A549 (cell line): Measurements from ENCODE around the gene MZF1. TPM values are rescaled to one million over a fixed set of nuclear protein-coding genes. Genes with fewer than 3 reads are reported as not detected.

Experiments used
- ATAC-seq, 2 experiments: fragments of 200-7000 bp in 1 of 2; fragments of >200 bp in 1 of 2; cut with Nextera tagmentation in 1 of 2; cut with Tn5 transposase in 1 of 2; 3 replicates each; pipeline versions ENCODE4 v1.8.0 to v1.9.1; 2018 to 2020; ENCODE audit warnings: mild to moderate bottlenecking in 1 of 2, moderate library complexity in 1 of 2
- CTCF ChIA-PET: fragments of 300-600 bp; sonication (Branson Sonifier 250); formaldehyde crosslinking; extraction: SDS; loops from one replicate; lab custom pipeline; 2021; ENCODE audit warnings: antibody characterized with exemption, inconsistent platforms; lab: Yijun Ruan, JAX
- POLR2A ChIA-PET: fragments of 350-600 bp; formaldehyde crosslinking; extraction: SDS; loops from one replicate; lab custom pipeline; 2021; ENCODE audit warnings: antibody characterized with exemption, inconsistent platforms; lab: Yijun Ruan, JAX
- DNase-seq, 2 experiments: peaks; one replicate each; pipeline versions ENCODE4 v3.0.0 to v3.0.0-alpha.2; 2011 to 2016; ENCODE audit warnings: low read depth in 1 of 2, low spot score in 1 of 2
- FAIRE-seq: peaks from 2 replicates; lab custom pipeline; 2011; peaks lifted over from hg19 to GRCh38; lab: Jason Lieb, UNC
- H3K27ac ChIP-seq, 2 experiments: fragments of >200 bp; sonication (Bioruptor Twin); formaldehyde crosslinking; 3 replicates each; pipeline ENCODE4 v1.5.1; 2016 to 2017
- H3K4me1 ChIP-seq: fragments of >200 bp; sonication (Bioruptor Twin); formaldehyde crosslinking; 3 replicates; pipeline ENCODE4 v1.6.1; 2016
- H3K4me2 ChIP-seq: fragments of >200 bp; sonication (Bioruptor Twin); formaldehyde crosslinking; 3 replicates; pipeline ENCODE4 v1.6.1; 2016
- H3K4me3 ChIP-seq: fragments of >200 bp; sonication (Bioruptor Twin); formaldehyde crosslinking; 3 replicates; pipeline ENCODE4 v1.5.1; 2016
- H3K9me3 ChIP-seq: fragments of >200 bp; sonication (Bioruptor Twin); formaldehyde crosslinking; 3 replicates; pipeline ENCODE4 v1.6.1; 2016
- HDAC2 ChIP-seq: fragments of 200-600 bp; sonication (generic); IDR thresholded peaks from 2 replicates; pipeline ENCODE4 v1.6.1; 2016
- HEYL ChIP-seq: fragments of 250-450 bp; sonication (Bioruptor Pico); IDR thresholded peaks from 2 replicates; pipeline ENCODE4 v1.8.0; 2021; ENCODE audit warnings: mild to moderate bottlenecking, moderate library complexity
- HOXA7 ChIP-seq: fragments of 250-450 bp; sonication (Bioruptor Pico); IDR thresholded peaks from 2 replicates; pipeline ENCODE4 v1.5.0; 2020; ENCODE audit warnings: mild to moderate bottlenecking, moderate library complexity
- NFE2L2 ChIP-seq: fragments of 150-350 bp; conservative IDR thresholded peaks from 2 replicates; pipeline ENCODE4 v1.6.1; 2014; ENCODE audit warnings: low read length
- NR3C1 ChIP-seq: fragments of >200 bp; sonication (Bioruptor Twin); formaldehyde crosslinking; IDR thresholded peaks from 3 replicates; pipeline ENCODE4 v1.6.1; 2017
- POLR2AphosphoS2 ChIP-seq: conservative IDR thresholded peaks from 2 replicates; pipeline ENCODE4 v1.6.1; 2012; ENCODE audit warnings: low read length, improper control_type of control experiment, inconsistent platforms
- RARB ChIP-seq: fragments of 250-450 bp; sonication (Bioruptor Pico); IDR thresholded peaks from 2 replicates; pipeline ENCODE4 v1.8.0; 2021; ENCODE audit warnings: mild to moderate bottlenecking, moderate library complexity
- RFX5 ChIP-seq: fragments of 450-650 bp; IDR thresholded peaks from 2 replicates; pipeline ENCODE4 v1.7.1; 2014; ENCODE audit warnings: antibody characterized with exemption, mild to moderate bottlenecking, moderate library complexity
- SMC3 ChIP-seq: fragments of >200 bp; sonication (Bioruptor Twin); formaldehyde crosslinking; IDR thresholded peaks from 3 replicates; pipeline ENCODE4 v1.6.1; 2018; ENCODE audit warnings: inconsistent platforms
- TFCP2L1 ChIP-seq: fragments of 250-450 bp; sonication (Bioruptor Pico); IDR thresholded peaks from 2 replicates; pipeline ENCODE4 v1.5.0; 2021; ENCODE audit warnings: mild to moderate bottlenecking
- ZFP36 ChIP-seq: fragments of 450-650 bp; IDR thresholded peaks from 2 replicates; pipeline ENCODE4 v1.6.1; 2014; ENCODE audit warnings: borderline replicate concordance; ENCODE audit not compliant: partially characterized antibody
- ZNF302 ChIP-seq: fragments of 250-450 bp; sonication (Bioruptor Pico); IDR thresholded peaks from 2 replicates; pipeline ENCODE4 v1.9.0; 2021; ENCODE audit warnings: inconsistent platforms, mild to moderate bottlenecking, moderate library complexity
- WGBS: methylation state at CpG from one replicate; pipeline ENCODE4 v1.1.6; 2017; ENCODE audit errors: missing lambda C conversion rate; 5-methylcytosine and 5-hydroxymethylcytosine counted together
- polyA plus RNA-seq, 4 experiments: library from polyadenylated mRNA; depleted of rRNA in 3 of 4; stranded (reverse); fragments of >200 nt; fragmentation: RNase III in 1 of 4; extraction: RNeasy Plus Mini Kit Qiagen cat#74134 plus additional on column Dnase treatment in 1 of 4; gene quantifications; 2 replicates in 3 of 4; 3 replicates in 1 of 4; pipeline ENCODE4 v1.2.3, GENCODE V29; 2011 to 2017
- TF ChIP-seq, protein P1 (sequence below): IDR thresholded peaks from 2 replicates; pipeline ENCODE4 v1.6.1; 2012
- TF ChIP-seq, protein P2 (sequence below): fragments of 250-450 bp; sonication (Bioruptor Pico); IDR thresholded peaks from 2 replicates; pipeline ENCODE4 v1.5.0; 2021; ENCODE audit warnings: mild to moderate bottlenecking, moderate library complexity, borderline replicate concordance
- TF ChIP-seq, protein P3 (sequence below): fragments of 150-350 bp; IDR thresholded peaks from 2 replicates; pipeline ENCODE4 v1.6.1; 2014; ENCODE audit warnings: low read depth, mild to moderate bottlenecking, low read length
- TF ChIP-seq, protein P4 (sequence below): fragments of 250-450 bp; sonication (Bioruptor Pico); IDR thresholded peaks from 2 replicates; pipeline ENCODE4 v1.5.0; 2020; ENCODE audit warnings: low read depth, mild to moderate bottlenecking, moderate library complexity
- TF ChIP-seq, protein P5 (sequence below): fragments of >200 bp; sonication (Bioruptor Twin); formaldehyde crosslinking; IDR thresholded peaks from 3 replicates; pipeline ENCODE4 v1.6.1; 2016
- TF ChIP-seq, protein P6 (sequence below): fragments of >200 bp; sonication (Bioruptor Twin); formaldehyde crosslinking; IDR thresholded peaks from 2 replicates; pipeline ENCODE4 v1.6.1; 2016

MZF1 gene
- polyA plus RNA-seq, 2 of the 4 experiments (the other 2 are of a cell fraction), result 19.5 to 20.3 TPM

DNA sequence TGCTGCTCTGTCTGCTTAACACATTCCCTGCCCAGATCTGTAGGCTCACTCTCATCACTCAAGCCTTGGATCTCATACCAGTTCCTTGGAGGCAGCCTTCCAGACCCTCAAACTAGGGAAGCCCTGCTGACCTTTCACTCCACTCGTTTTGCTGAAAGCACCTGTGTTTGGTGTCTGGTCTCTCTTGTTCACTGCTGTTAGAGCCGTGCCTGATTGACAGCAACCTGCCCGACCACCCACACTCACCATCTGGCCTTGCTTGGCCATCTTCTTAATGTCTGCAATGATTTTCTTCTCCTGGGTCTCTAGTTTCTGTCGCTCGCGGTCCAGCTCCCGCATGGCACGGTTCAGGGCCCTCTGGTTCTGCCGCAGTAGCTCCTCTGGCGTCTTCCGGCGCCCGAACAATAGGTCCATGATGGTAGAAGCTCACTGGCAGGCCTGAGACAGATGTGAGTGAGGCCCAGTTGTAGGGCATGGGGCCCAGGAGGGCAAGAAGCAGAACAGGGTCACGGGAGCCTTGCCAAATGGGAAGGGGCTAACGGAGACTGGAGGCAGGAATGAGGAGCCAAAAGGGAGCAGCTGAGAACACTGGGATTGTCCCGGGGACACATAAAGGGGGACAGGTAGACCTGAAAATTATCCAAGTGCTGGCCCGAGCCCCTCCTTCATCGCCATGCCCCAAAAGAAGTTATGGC is 19.2 kb downstream of the MZF1 start:
- ATAC-seq (no peak; a peak in 1 of 6 replicates), FAIRE-seq (no peak), DNase-seq (no peak)
- ChIA-PET CTCF (interaction anchor here (0.5 to 13.8 kb wide), 5 partner anchors 9 to 48 kb away, joined by 3 to 222 read pairs (median 4); partner anchors contain the start of genes TRIM28 and ZBTB45), POLR2A (interaction anchor here (1.1 to 6.8 kb wide), 4 partner anchors 9 to 38 kb away, joined by 3 to 103 read pairs (median 44); partner anchors contain the start of genes TRIM28 and ZBTB45)
- Histone ChIP-seq H3K4me3 (peak overlapping the region; percentile 67), H3K9me3 (no peaks in the 10 kb centered on the region), H3K4me2 (peak overlapping the region; percentile 91), H3K27ac (peak overlapping the region; percentile 88 to 93), H3K4me1 (peaks cover 30% of the 10 kb centered on the region)
- TF ChIP-seq, protein P1, sequence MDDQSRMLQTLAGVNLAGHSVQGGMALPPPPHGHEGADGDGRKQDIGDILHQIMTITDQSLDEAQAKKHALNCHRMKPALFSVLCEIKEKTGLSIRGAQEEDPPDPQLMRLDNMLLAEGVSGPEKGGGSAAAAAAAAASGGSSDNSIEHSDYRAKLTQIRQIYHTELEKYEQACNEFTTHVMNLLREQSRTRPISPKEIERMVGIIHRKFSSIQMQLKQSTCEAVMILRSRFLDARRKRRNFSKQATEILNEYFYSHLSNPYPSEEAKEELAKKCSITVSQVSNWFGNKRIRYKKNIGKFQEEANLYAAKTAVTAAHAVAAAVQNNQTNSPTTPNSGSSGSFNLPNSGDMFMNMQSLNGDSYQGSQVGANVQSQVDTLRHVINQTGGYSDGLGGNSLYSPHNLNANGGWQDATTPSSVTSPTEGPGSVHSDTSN, result peak; percentile 6; the same call in 1 of the 2 replicates
- TF ChIP-seq, protein P2, sequence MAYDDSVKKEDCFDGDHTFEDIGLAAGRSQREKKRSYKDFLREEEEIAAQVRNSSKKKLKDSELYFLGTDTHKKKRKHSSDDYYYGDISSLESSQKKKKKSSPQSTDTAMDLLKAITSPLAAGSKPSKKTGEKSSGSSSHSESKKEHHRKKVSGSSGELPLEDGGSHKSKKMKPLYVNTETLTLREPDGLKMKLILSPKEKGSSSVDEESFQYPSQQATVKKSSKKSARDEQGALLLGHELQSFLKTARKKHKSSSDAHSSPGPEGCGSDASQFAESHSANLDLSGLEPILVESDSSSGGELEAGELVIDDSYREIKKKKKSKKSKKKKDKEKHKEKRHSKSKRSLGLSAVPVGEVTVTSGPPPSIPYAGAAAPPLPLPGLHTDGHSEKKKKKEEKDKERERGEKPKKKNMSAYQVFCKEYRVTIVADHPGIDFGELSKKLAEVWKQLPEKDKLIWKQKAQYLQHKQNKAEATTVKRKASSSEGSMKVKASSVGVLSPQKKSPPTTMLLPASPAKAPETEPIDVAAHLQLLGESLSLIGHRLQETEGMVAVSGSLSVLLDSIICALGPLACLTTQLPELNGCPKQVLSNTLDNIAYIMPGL (CRISPR knock-in tag), result no peak
- 82% methylated on average over 18 of the region's 18 CpGs for WGBS

DNA sequence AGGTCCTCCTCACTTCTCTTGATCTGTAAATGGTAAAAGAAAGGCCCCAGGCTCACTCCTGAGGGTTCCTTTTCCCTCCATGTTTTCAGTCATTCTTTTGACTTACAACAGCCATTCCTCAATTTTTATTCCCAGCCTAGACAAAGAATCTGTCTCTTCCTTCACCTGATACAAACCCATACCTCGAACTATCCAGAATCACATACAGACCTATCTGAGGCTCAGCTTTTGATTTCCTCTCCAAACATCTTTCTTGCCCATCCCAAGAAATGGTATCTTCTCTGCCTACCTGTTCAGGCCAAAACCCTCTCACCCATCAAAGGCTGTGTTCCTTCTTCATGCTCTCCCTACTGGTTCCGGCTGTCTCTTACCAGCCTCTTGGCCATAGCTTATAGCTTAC is 20.5 kb downstream of the MZF1 start:
- Histone ChIP-seq H3K4me2 (no peak overlapping the region), H3K4me1 (peaks cover 30% of the 10 kb centered on the region), H3K4me3 (no peak overlapping the region), H3K9me3 (no peaks in the 10 kb centered on the region), H3K27ac (no peak overlapping the region)
- DNase-seq (no peak), ATAC-seq (no peak), FAIRE-seq (no peak)
- POLR2A ChIA-PET, result interaction anchor here (0.9 to 6.8 kb wide), 4 partner anchors 8 to 39 kb away, joined by 3 to 103 read pairs (median 44); partner anchors contain the start of genes TRIM28 and ZBTB45
- TF ChIP-seq, protein P1, result no peak
- TF ChIP-seq ZNF302 (CRISPR knock-in tag) (no peak), RFX5 (no peak), ZFP36 (no peak), NR3C1 (no peak), HDAC2 (no peak), NFE2L2 (no peak)
- TF ChIP-seq, protein P3, sequence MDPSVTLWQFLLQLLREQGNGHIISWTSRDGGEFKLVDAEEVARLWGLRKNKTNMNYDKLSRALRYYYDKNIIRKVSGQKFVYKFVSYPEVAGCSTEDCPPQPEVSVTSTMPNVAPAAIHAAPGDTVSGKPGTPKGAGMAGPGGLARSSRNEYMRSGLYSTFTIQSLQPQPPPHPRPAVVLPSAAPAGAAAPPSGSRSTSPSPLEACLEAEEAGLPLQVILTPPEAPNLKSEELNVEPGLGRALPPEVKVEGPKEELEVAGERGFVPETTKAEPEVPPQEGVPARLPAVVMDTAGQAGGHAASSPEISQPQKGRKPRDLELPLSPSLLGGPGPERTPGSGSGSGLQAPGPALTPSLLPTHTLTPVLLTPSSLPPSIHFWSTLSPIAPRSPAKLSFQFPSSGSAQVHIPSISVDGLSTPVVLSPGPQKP, result no peak
- TF ChIP-seq, protein P4, sequence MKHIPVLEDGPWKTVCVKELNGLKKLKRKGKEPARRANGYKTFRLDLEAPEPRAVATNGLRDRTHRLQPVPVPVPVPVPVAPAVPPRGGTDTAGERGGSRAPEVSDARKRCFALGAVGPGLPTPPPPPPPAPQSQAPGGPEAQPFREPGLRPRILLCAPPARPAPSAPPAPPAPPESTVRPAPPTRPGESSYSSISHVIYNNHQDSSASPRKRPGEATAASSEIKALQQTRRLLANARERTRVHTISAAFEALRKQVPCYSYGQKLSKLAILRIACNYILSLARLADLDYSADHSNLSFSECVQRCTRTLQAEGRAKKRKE (CRISPR knock-in tag), result no peak
- CTCF ChIA-PET, result interaction anchor here (0.6 to 13.8 kb wide), 2 partner anchors 15 to 33 kb away, joined by 3 to 222 read pairs; partner anchors contain the start of gene ZBTB45
- WGBS, result 84% methylated on average over 2 of the region's 2 CpGs

DNA sequence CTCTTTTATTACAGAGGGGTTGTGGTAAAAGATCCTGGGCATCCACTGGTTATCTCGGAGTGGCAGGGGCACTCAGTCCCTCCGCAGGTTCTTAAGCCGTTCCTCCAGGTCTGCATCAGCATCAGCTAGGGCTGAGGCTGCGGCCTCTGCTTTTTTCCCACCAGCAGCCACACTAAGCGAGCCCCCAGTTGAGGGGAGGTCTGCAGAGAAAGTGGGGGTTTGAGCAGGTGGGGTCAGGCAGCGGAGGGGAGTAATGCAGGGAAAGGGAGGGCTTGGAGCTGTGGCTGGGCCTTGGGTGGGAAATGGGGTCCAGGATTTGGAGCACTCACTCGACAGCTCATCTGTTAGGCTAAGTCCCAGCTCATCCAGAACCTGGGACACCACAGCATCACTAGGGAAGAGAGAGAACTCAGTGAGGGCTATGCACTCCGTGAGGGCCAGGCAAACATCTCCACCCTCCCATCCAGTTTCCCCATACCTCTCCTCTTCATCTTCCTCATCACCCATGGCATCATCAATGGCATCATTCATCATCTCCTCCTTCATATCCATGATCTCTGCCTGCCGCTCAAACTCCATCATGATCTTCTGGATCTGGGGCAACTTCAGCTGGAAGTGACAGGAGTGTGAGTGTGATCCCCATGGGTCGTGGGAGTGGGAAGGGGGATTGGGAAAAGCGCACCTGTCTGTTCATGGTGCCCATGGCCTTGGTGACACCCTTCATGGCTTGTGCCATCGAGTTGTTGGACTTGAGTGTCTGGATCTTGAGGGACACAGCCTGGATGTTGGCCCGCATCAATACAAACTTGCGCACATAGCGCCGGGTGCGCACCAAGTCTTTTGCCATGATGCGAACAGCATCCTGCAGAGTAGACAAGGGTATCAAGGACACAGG is 21.3 kb downstream of the MZF1 start:
- CTCF ChIA-PET, result interaction anchor here (0.6 to 13.8 kb wide), 2 partner anchors 14 to 32 kb away, joined by 3 to 222 read pairs; partner anchors contain the start of gene ZBTB45
- Histone ChIP-seq H3K4me1 (peaks cover 34% of the 10 kb centered on the region), H3K4me2 (no peak overlapping the region)
- TF ChIP-seq, protein P5, sequence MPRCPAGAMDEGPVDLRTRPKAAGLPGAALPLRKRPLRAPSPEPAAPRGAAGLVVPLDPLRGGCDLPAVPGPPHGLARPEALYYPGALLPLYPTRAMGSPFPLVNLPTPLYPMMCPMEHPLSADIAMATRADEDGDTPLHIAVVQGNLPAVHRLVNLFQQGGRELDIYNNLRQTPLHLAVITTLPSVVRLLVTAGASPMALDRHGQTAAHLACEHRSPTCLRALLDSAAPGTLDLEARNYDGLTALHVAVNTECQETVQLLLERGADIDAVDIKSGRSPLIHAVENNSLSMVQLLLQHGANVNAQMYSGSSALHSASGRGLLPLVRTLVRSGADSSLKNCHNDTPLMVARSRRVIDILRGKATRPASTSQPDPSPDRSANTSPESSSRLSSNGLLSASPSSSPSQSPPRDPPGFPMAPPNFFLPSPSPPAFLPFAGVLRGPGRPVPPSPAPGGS, result no peak
- TF ChIP-seq HOXA7 (CRISPR knock-in tag) (0 out of 2 replicates have a peak, but pooled peaks have one; percentile 9), TFCP2L1 (0 out of 2 replicates have a peak, but pooled peaks have one; percentile 15), SMC3 (no peak), HEYL (no peak), RARB (CRISPR knock-in tag) (0 out of 2 replicates have a peak, but pooled peaks have one; percentile 28), POLR2AphosphoS2 (peak; percentile 86; the same call in 1 of the 2 replicates)
- TF ChIP-seq, protein P6, sequence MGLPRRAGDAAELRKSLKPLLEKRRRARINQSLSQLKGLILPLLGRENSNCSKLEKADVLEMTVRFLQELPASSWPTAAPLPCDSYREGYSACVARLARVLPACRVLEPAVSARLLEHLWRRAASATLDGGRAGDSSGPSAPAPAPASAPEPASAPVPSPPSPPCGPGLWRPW, result no peak
- TF ChIP-seq, protein P1, result peak; percentile 60; the same call in 1 of the 2 replicates

More for the DNA sequence above, 21.3 kb downstream of the MZF1 start:
- DNase-seq, result no peak
- Histone ChIP-seq H3K27ac (no peak overlapping the region), H3K4me3 (no peak overlapping the region), H3K9me3 (no peaks in the 10 kb centered on the region)
- FAIRE-seq, result no peak
- POLR2A ChIA-PET, result interaction anchor here (1.2 to 6.8 kb wide), 3 partner anchors 7 to 31 kb away, joined by 3 to 103 read pairs (median 85); partner anchors contain the start of genes TRIM28 and ZBTB45
- WGBS, result 93% methylated on average over 18 of the region's 18 CpGs
- no peak for ATAC-seq
